Neural cell (in vitro differentiated cells): ENCODE measurements around the gene VWF. TPM values are rescaled to one million over a fixed set of nuclear protein-coding genes. Genes with fewer than 3 reads are reported as not detected.

Source experiments
- H2AFZ ChIP-seq: fragments of 200-600, 300-800 bp; sonication (generic), shearing (Covaris generic); 2 replicates; pipeline ENCODE4 v1.6.0; 2014; ENCODE audit warnings: low read depth, mild to moderate bottlenecking, antibody characterized with exemption, low read length, moderate library complexity
- H3F3A ChIP-seq: fragments of 200-600 bp; shearing (Covaris generic); 2 replicates; pipeline ENCODE4 v1.6.1; 2016; ENCODE audit warnings: mild to moderate bottlenecking, moderate library complexity, mixed read lengths, antibody characterized with exemption, low read length; ENCODE audit not compliant: insufficient read depth, poor library complexity, severe bottlenecking
- H3K27ac ChIP-seq: fragments of 200-600, 300-800 bp; sonication (generic), shearing (Covaris generic); 2 replicates; pipeline ENCODE4 v1.5.1; 2014; ENCODE audit warnings: mild to moderate bottlenecking, low read length, moderate library complexity
- H3K27me3 ChIP-seq: fragments of 300-800, 200-600 bp; sonication (generic), shearing (Covaris generic); 2 replicates; pipeline ENCODE4 v1.6.0; 2014; ENCODE audit warnings: mild to moderate bottlenecking, low read depth, low read length, moderate library complexity; ENCODE audit not compliant: insufficient read depth
- H3K36me3 ChIP-seq: fragments of 300-800, 200-600 bp; sonication (generic), shearing (Covaris generic); 2 replicates; pipeline ENCODE4 v1.5.1; 2014; ENCODE audit warnings: mild to moderate bottlenecking, antibody characterized with exemption, low read length, moderate library complexity; ENCODE audit not compliant: insufficient read depth
- H3K4me2 ChIP-seq: fragments of 300-800, 200-600 bp; sonication (generic), shearing (Covaris generic); 2 replicates; pipeline ENCODE4 v1.6.0; 2014; ENCODE audit warnings: mild to moderate bottlenecking, low read length
- H3K4me3 ChIP-seq: fragments of 300-800, 200-600 bp; sonication (generic), shearing (Covaris generic); 2 replicates; pipeline ENCODE4 v1.5.1; 2014; ENCODE audit warnings: mild to moderate bottlenecking, low read length, moderate library complexity
- H3K79me2 ChIP-seq: fragments of 200-600 bp; shearing (Covaris generic); replicated peaks from 2 replicates; pipeline ENCODE4 v1.6.0; 2014; ENCODE audit warnings: mild to moderate bottlenecking, low read length, moderate library complexity; ENCODE audit not compliant: insufficient read depth
- H3K9ac ChIP-seq: fragments of 300-800, 200-600 bp; sonication (generic), shearing (Covaris generic); 2 replicates; pipeline ENCODE4 v1.6.1; 2016; ENCODE audit warnings: mild to moderate bottlenecking, low read length, mixed read lengths
- H3K9me2 ChIP-seq: fragments of 200-600 bp; shearing (Covaris generic); 2 replicates; pipeline ENCODE4 v1.6.1; 2016; ENCODE audit warnings: mild to moderate bottlenecking, low read length, mixed read lengths; ENCODE audit not compliant: insufficient read depth
- H3K9me3 ChIP-seq: fragments of 200-600, 300-800 bp; sonication (generic), shearing (Covaris generic); 2 replicates; pipeline ENCODE4 v1.6.1; 2016; ENCODE audit warnings: mild to moderate bottlenecking, mixed run types, low read length, moderate library complexity, mixed read lengths
- H4K20me1 ChIP-seq: fragments of 200-600 bp; shearing (Covaris generic); 2 replicates; pipeline ENCODE4 v1.6.1; 2016; ENCODE audit warnings: mild to moderate bottlenecking, mixed run types; ENCODE audit not compliant: insufficient read depth
- CTCF ChIP-seq: fragments of 450-650 bp; IDR thresholded peaks from 2 replicates; pipeline ENCODE4 v1.5.1; 2014; ENCODE audit warnings: antibody characterized with exemption, mild to moderate bottlenecking, moderate library complexity; ENCODE audit not compliant: poor library complexity, severe bottlenecking
- EP300 ChIP-seq: fragments of 450-650 bp; conservative IDR thresholded peaks from 2 replicates; pipeline ENCODE4 v1.6.1; 2014; ENCODE audit warnings: antibody characterized with exemption, mild to moderate bottlenecking, moderate library complexity; ENCODE audit not compliant: poor library complexity, severe bottlenecking
- EZH2 ChIP-seq: fragments of 200-600, 300-800 bp; shearing (Covaris generic), sonication (generic); IDR thresholded peaks from 2 replicates; pipeline ENCODE4 v1.6.1; 2014; ENCODE audit warnings: antibody characterized with exemption, low read length, borderline replicate concordance, mild to moderate bottlenecking; ENCODE audit not compliant: insufficient read depth, poor library complexity, severe bottlenecking
- MXI1 ChIP-seq: fragments of 450-650 bp; conservative IDR thresholded peaks from 2 replicates; pipeline ENCODE4 v1.6.1; 2014; ENCODE audit warnings: antibody characterized with exemption, mild to moderate bottlenecking; ENCODE audit not compliant: poor library complexity, severe bottlenecking
- POLR2AphosphoS5 ChIP-seq: IDR thresholded peaks from 2 replicates; pipeline ENCODE4 v1.6.1; 2012
- RAD21 ChIP-seq: fragments of 450-650 bp; conservative IDR thresholded peaks from 2 replicates; pipeline ENCODE4 v1.6.1; 2014; ENCODE audit warnings: antibody characterized with exemption, mild to moderate bottlenecking, moderate library complexity
- REST ChIP-seq: IDR thresholded peaks from 2 replicates; pipeline ENCODE4 v1.6.1; 2012; ENCODE audit warnings: borderline replicate concordance
- SMC3 ChIP-seq: fragments of 450-650 bp; conservative IDR thresholded peaks from 2 replicates; pipeline ENCODE4 v1.6.1; 2014; ENCODE audit warnings: antibody characterized with exemption, mild to moderate bottlenecking, moderate library complexity; ENCODE audit not compliant: poor library complexity
- TAF1 ChIP-seq: IDR thresholded peaks from 2 replicates; pipeline ENCODE4 v1.6.1; 2012; ENCODE audit warnings: low read depth
- polyA plus RNA-seq: library from polyadenylated mRNA; depleted of rRNA; stranded (reverse); fragments of >200 nt; gene quantifications from 2 replicates; pipeline ENCODE4 v1.2.3, GENCODE V29; 2014

VWF gene
- polyA plus RNA-seq, 1 donor from 2014 or later = not detected

DNA sequence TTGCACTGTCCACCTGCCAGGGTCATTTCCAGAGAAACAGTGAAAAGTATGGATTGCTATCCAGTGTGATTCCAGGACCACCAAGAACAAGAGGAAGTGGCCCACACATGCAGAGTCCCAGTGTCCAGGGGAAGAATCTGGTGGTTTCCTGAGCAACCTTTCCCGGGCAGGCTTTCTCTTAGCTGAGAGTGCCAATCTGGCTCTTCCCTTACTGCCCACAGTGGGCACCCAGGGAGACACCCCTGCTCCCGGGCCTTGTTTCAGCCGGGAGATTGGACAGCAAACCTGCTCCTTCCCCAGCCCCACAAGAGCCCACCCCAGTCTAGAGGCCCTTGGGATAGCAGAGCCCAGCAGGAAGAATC is 62.1 kb downstream of the VWF start:
- H3K27ac ChIP-seq = no peak overlapping the region
- H3K27me3 ChIP-seq = no peaks in the 10 kb centered on the region
- TF ChIP-seq MXI1 (no peak), SMC3 (no peak), POLR2AphosphoS5 (no peak), EZH2 (no peak), REST (no peak), TAF1 (no peak), RAD21 (no peak), CTCF (no peak), EP300 (no peak)
- no peak overlapping the region for H2AFZ ChIP-seq
- H3F3A ChIP-seq = no peaks in the 10 kb centered on the region
- H3K9me2 ChIP-seq = no peaks in the 10 kb centered on the region
- H3K4me2 ChIP-seq = no peak overlapping the region
- no peaks in the 10 kb centered on the region for H3K36me3 ChIP-seq
- H3K9ac ChIP-seq = no peak overlapping the region
- no peaks in the 10 kb centered on the region for H3K79me2 ChIP-seq
- no peaks in the 10 kb centered on the region for H3K9me3 ChIP-seq
- H4K20me1 ChIP-seq = no peaks in the 10 kb centered on the region
- no peak overlapping the region for H3K4me3 ChIP-seq

DNA sequence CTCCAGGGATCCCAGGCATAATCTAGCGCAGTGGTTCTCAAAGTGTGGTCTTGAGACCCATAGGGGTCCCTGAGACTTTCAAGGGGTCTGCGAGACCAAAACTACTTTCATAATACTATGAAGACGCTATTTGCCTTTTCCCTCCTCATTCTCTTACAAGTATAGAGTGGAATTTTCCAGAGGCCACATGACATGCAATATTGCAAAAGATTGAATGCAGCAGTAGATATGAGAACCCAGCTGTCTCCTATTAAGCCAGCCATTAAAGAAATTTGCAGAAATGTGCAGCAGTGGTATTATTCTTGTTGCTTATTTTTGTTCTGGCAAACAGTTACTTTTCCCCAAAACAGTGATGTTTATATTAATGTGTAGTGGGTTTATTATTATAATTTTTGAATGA is 62.8 kb downstream of the VWF start:
- H3K27ac ChIP-seq = no peak overlapping the region
- no peaks in the 10 kb centered on the region for H4K20me1 ChIP-seq
- no peaks in the 10 kb centered on the region for H3K9me3 ChIP-seq
- H3K27me3 ChIP-seq = no peaks in the 10 kb centered on the region
- H3K9me2 ChIP-seq = no peaks in the 10 kb centered on the region
- H3K79me2 ChIP-seq = no peaks in the 10 kb centered on the region
- no peak overlapping the region for H2AFZ ChIP-seq
- H3K4me2 ChIP-seq = no peak overlapping the region
- H3F3A ChIP-seq = no peaks in the 10 kb centered on the region
- TF ChIP-seq CTCF (no peak), SMC3 (no peak), EP300 (no peak), TAF1 (no peak), REST (no peak), RAD21 (no peak), MXI1 (no peak), POLR2AphosphoS5 (no peak), EZH2 (no peak)
- no peak overlapping the region for H3K4me3 ChIP-seq
- H3K36me3 ChIP-seq = no peaks in the 10 kb centered on the region
- no peak overlapping the region for H3K9ac ChIP-seq
